ENCODE results near the gene C20orf204.
A peak's percentile ranks its signal among the peaks of the same experiment; 100 is the strongest.

The C20orf204 gene

GRCh38 chr20:64056889-64057627 lies 21.1 kb downstream of the C20orf204 start:
- no peak for DNase-seq

- peak; percentile 7 for DNase-seq
These were observed 21.9 kb downstream of the C20orf204 start for GRCh38 chr20:64057628-64058498.

DNA sequence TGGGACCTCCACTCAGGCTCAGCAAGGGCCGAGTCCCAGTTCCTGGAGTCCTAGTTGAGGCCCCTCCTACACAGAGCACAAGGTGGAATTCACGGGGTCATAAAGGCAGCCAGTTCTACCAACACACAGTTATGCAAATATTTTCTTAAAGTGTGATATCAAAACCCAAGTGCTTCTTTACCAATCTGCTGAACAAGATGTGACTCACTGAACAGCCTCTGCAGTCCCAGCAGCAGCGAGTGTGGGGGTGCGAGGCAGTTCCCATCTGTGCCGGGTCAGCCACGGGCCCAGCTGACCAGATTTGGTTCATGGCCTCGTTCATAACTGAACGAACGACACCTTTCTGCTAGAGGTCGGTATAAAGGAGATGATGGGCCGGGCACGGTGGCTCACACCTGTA lies 22.6 kb downstream of the C20orf204 start:
- DNase-seq, result no peak

DNA sequence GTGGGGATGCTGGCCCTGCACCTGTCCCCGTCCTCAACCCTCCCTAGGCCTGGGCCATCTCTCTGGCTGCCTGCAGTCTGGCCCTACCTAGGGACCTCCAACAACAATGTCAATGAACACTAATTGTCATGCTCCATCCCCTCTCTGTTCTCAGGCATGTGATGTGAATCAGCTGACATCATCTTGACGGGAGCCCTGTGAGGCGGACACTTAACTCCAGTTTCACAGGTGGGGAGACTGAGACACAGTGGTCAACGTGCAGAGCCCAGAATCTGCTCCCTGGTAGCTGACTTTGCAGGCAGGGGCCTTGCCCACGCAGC lies 26.3 kb downstream of the C20orf204 start:
- DNase-seq, result no peak

GRCh38 chr20:64062596-64063388 lies 26.8 kb downstream of the C20orf204 start, which contains the start of gene TCEA2:
TCEA2 (plus strand) TSS chr20:64063198; CDS start chr20:64063313, 115 bp downstream.
- DNase-seq, result peak; percentile 58

DNA sequence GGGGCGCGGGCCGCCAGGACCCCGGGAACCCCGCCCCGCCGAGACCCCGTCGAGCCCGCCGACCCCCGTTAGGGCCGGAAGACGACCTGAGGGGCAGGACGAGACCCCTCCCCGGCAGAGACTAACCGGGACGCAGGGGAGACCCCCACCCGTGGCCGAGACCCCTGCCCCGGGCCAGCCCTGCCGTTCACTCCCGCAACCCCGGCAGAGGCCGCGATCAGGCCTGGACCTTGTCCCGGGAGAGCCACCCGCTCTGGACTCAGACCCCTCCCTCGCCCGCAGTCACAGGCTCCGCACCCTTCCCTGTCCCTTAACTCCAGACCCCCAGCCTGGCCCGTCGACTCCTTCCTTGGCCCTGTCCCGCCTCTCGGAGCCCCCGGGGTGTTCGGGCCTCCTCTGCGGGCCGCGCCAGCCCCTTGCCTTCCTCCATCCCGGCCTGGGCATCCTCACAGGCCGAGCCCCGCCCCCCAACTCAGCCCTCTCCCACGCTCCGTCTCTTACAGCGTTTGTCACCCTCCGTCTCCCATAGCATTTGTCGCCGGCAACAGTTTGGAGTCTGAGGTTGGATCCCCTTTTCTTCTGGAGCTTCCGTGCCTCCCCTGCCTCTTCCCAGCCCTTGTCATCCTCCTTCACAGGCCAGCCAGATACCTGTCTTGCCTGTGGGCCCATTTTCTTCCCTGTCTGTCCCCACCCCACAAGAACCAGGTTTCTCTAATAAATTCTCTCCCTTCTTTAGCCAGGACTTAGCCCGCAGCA lies 27.6 kb downstream of the C20orf204 start:
- DNase-seq, result no peak

- DNase-seq, result no peak
These were observed 28.2 kb downstream of the C20orf204 start for GRCh38 chr20:64064145-64064698.

DNA sequence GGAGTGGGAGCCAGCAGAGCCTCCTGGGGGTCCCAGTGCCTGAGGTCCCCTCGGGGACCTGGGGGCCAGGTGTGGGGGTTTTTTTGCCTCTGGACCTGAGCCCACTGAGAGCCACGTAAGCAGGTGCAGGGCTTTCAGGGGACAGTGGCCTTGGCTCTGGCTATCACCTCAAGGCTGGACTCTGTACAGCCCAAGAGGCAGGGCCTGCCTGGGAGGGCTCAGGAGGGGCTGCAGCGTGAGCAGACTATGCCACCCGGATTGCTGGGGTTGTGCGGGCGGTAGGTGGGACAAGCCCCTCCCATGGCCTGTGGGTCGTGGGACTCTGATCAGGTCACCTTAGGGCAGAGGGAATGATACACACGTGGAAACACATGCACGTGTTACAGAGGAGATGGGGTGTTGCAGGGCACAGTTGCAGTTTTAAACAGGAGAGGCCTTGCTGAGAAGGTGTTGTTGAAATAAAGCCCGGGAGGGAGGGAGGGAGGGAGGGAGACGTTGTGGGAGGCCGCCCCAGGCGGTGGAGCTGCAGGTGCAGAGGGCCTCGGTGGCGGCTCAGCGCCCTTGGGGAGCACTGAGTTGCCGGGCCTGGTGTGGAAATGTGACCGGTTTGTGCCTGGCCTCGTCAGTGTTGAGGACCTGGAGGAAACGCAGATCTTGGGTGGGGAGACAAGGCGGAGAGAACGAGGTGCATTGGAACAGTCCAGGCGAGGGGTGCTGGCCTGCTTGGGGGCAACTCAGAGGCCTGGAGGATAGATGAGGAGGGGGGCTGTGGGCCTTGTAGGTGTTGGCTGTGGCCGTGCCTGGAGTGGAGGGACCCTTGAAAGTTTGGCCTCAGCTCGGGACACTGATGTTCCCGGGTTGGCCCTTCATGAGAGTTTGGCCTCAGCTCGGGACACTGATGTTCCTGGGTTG lies 29.3 kb downstream of the C20orf204 start:
- no peak for DNase-seq

DNA sequence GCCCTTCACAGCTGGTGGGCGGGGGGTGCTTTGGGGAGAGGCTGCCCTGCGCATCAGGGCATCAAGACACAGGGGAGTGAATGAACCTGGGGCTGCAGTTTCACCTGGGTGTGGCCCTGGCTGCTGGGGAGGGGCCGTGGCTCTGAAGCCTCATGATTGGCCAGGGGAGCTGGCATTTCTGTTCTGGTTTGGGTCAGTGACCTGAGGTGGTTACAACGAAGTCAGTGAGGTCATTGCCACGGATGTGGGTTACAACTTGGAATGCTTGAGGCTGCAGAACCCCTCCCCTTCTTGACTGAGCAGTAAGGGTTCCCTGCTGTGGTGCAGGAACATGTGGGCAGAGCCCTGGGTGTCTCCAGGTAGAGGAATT lies 30.0 kb downstream of the C20orf204 start:
- no peak for DNase-seq

GRCh38 chr20:64067005-64067632 lies 31.1 kb downstream of the C20orf204 start:
- no peak for DNase-seq

- no peak for DNase-seq
These were observed 31.8 kb downstream of the C20orf204 start for GRCh38 chr20:64067733-64068307.

GRCh38 chr20:64068386-64069208 lies 32.6 kb downstream of the C20orf204 start:
- DNase-seq, result no peak

GRCh38 chr20:64069209-64069613 lies 33.2 kb downstream of the C20orf204 start:
- DNase-seq, result no peak

DNA sequence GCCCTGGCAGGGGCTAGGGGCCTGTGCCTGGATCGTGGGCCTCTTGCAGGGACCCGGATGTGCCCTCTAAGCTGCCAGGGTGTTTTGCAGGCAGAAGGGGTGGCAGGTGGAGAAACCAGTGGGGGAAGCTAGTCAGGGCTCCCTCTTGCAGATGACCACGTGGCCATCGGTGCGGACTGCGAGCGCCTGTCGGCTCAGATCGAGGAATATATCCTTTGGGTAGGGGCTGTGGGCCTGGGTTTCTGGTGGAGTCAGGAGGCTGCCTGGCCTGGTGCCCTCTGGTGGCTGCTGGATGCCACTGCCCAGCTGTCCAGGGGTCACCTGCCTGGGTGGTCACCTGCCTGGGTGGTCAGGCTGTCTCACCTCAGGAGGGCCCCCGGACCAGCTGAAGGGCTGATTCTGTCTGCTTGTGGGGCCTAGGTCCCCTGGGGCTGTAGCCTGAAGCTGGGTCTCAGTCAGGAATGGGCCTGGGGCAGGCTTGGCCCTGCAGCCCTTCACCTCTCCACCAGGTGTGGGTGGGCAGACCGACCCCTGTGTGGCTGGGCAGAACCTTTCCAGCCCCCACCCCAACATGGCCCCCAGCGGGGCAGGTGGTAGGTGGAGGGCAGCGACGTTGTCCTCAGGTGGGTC lies 33.7 kb downstream of the C20orf204 start:
- no peak for DNase-seq

DNA sequence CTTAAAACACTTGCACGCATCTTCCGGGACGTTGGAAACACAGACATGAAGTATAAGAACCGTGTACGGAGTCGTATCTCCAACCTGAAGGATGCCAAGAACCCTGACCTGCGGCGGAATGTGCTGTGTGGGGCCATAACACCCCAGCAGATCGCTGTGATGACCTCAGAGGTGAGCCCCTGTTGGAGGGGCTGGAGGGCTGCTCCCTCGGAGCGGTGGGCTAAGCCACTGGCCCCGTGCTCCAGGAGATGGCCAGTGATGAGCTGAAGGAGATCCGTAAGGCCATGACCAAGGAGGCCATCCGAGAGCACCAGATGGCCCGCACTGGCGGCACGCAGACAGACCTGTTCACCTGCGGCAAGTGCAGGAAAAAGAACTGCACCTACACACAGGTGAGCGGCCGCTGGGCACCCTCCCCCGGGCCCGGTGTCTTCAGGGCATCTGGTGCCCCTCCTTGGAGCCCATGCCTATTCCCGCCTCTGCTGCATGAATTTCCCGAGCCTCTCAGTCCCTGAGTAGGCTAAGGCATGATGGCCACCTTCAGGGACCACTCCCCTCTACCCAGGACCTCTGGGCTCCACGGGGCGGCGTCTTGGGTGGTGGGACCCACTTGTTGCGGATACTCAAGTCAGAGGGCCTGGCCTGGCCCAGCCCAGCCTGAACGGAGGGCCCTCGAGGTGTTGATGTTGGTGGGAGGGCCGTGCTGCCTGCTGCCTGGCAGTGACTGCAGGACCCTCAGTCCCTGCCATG lies 34.4 kb downstream of the C20orf204 start:
- no peak for DNase-seq

- no peak for DNase-seq
These were observed 35.7 kb downstream of the C20orf204 start for GRCh38 chr20:64071341-64072332.
